ENCODE measurements around the gene FXYD1.

- no peak for TF ChIP-seq CTCF (IDR thresholded peaks at IDR 0.05)
- no peak for TF ChIP-seq NRF1 (IDR thresholded peaks at IDR 0.05; ENCODE audit: low read depth, low read length)
- TF ChIP-seq TAF1 (IDR thresholded peaks at IDR 0.05; ENCODE audit: borderline replicate concordance, low read depth, low read length) = no peak
- no peak for TF ChIP-seq FOSL2 (IDR thresholded peaks at IDR 0.05; ENCODE audit: borderline replicate concordance, low read depth)
- no peak for TF ChIP-seq MXI1 (IDR thresholded peaks at IDR 0.05; ENCODE audit: low read depth, low read length)
- no peak for TF ChIP-seq RFX5 (IDR thresholded peaks at IDR 0.05; ENCODE audit: low read length)
- no peak for TF ChIP-seq USF2 (IDR thresholded peaks at IDR 0.05; ENCODE audit: borderline replicate concordance, low read depth, low read length)
- TF ChIP-seq SMC3 (IDR thresholded peaks at IDR 0.05; ENCODE audit: low read depth, low read length) = no peak
- no peak for TF ChIP-seq ZBTB33 (IDR thresholded peaks at IDR 0.05; ENCODE audit: borderline replicate concordance, low read depth)
- no peak for TF ChIP-seq REST (IDR thresholded peaks at IDR 0.05; ENCODE audit: low read depth, low read length)
- TF ChIP-seq EZH2phosphoT487 (IDR thresholded peaks at IDR 0.05; ENCODE audit: borderline replicate concordance, low read depth) = no peak
Observed at GRCh38 chr19:35099155-35099896, 39.3 kb upstream of the FXYD1 start.

Data from SK-N-SH (cell line).